HepG2 (cell line): ENCODE data around the gene IFT52. TPM values are rescaled to one million over a fixed set of nuclear protein-coding genes. Genes with fewer than 3 reads are reported as not detected.

ENCODE experiments used
- BCL6 ChIP-seq: IDR thresholded peaks from 2 replicates; pipeline ENCODE4 v1.6.1; 2016; ENCODE audit warnings: missing genetic modification reagents, missing compliant biosample characterization
- KLF16 ChIP-seq, 2 experiments: sonication (generic) in 1 of 2; formaldehyde crosslinking in 1 of 2; IDR thresholded peaks; 2 replicates each; pipeline versions ENCODE4 v1.6.1 to v1.8.0; 2016 to 2023; ENCODE audit warnings: missing genetic modification reagents in 2 of 2, missing compliant biosample characterization in 1 of 2
- MAZ ChIP-seq, 2 experiments: sonication (generic) in 1 of 2; formaldehyde crosslinking in 1 of 2; IDR thresholded peaks; 2 replicates each; pipeline versions ENCODE4 v1.5.0 to v1.6.1; 2012 to 2020; ENCODE audit warnings: low read depth in 2 of 2, mild to moderate bottlenecking in 2 of 2, borderline replicate concordance in 1 of 2, improper control_type of control experiment in 1 of 2, low read length in 1 of 2, missing genetic modification reagents in 1 of 2, moderate library complexity in 1 of 2
- ZNF260 ChIP-seq: sonication (generic); formaldehyde crosslinking; IDR thresholded peaks from 2 replicates; pipeline ENCODE4 v1.4.0; 2020; ENCODE audit warnings: missing genetic modification reagents, low read depth, mild to moderate bottlenecking, borderline replicate concordance
- ZNF746 ChIP-seq: sonication (generic); formaldehyde crosslinking; IDR thresholded peaks from 2 replicates; pipeline ENCODE4 v1.8.0; 2022; ENCODE audit warnings: mild to moderate bottlenecking, missing genetic modification reagents
- ZZZ3 ChIP-seq: sonication (generic); formaldehyde crosslinking; IDR thresholded peaks from 2 replicates; pipeline ENCODE4 v1.4.0; 2020; ENCODE audit warnings: missing genetic modification reagents, mild to moderate bottlenecking, borderline replicate concordance
- polyA plus RNA-seq, 8 experiments: library from polyadenylated mRNA; depleted of rRNA in 3 of 8; stranded (reverse) in 7 of 8; unstranded in 1 of 8; fragments of >200 nt; fragmentation: Illumina TruSeq in 4 of 8; extraction: Trizol in 4 of 8; gene quantifications; 2 replicates each; pipeline versions ENCODE4 v1.2.1 to v1.2.3, GENCODE V29; 2011 to 2016; ENCODE audit warnings: low read depth in 4 of 8, missing spikeins in 1 of 8, mixed read lengths in 1 of 8; ENCODE audit not compliant: insufficient read depth in 1 of 8
- total RNA-seq, 5 experiments: library from RNA; depleted of rRNA; stranded (reverse); fragments of >200 nt; fragmentation: Illumina TruSeq; extraction: Trizol; gene quantifications; 2 replicates each; pipeline ENCODE4 v1.2.3, GENCODE V29; 2016; ENCODE audit warnings: low read depth in 1 of 5
- TF ChIP-seq, protein P1 (sequence below): sonication (generic); formaldehyde crosslinking; IDR thresholded peaks from 2 replicates; pipeline ENCODE4 v1.4.0; 2020; ENCODE audit warnings: missing genetic modification reagents
- TF ChIP-seq, protein P2 (sequence below): sonication (generic); formaldehyde crosslinking; IDR thresholded peaks from 2 replicates; pipeline ENCODE4 v1.5.0; 2020; ENCODE audit warnings: missing genetic modification reagents
- TF ChIP-seq, protein P3 (sequence below): sonication (generic); formaldehyde crosslinking; IDR thresholded peaks from 2 replicates; pipeline ENCODE4 v1.5.0; 2020; ENCODE audit warnings: missing genetic modification reagents, mild to moderate bottlenecking, borderline replicate concordance
- TF ChIP-seq, protein P4 (sequence below): sonication (generic); formaldehyde crosslinking; IDR thresholded peaks from 2 replicates; pipeline ENCODE4 v1.4.0; 2020; ENCODE audit warnings: missing genetic modification reagents, mild to moderate bottlenecking, borderline replicate concordance
- TF ChIP-seq, protein P5 (sequence below): sonication (generic); formaldehyde crosslinking; IDR thresholded peaks from 2 replicates; pipeline ENCODE4 v1.9.0; 2021; ENCODE audit warnings: mild to moderate bottlenecking, missing genetic modification reagents

Gene IFT52
- total and polyA plus RNA-seq, 2 of the 13 experiments (the other 11 are each of a cell fraction or from before 2014, with no cell fraction given), result 48.0 to 64.0 TPM

DNA sequence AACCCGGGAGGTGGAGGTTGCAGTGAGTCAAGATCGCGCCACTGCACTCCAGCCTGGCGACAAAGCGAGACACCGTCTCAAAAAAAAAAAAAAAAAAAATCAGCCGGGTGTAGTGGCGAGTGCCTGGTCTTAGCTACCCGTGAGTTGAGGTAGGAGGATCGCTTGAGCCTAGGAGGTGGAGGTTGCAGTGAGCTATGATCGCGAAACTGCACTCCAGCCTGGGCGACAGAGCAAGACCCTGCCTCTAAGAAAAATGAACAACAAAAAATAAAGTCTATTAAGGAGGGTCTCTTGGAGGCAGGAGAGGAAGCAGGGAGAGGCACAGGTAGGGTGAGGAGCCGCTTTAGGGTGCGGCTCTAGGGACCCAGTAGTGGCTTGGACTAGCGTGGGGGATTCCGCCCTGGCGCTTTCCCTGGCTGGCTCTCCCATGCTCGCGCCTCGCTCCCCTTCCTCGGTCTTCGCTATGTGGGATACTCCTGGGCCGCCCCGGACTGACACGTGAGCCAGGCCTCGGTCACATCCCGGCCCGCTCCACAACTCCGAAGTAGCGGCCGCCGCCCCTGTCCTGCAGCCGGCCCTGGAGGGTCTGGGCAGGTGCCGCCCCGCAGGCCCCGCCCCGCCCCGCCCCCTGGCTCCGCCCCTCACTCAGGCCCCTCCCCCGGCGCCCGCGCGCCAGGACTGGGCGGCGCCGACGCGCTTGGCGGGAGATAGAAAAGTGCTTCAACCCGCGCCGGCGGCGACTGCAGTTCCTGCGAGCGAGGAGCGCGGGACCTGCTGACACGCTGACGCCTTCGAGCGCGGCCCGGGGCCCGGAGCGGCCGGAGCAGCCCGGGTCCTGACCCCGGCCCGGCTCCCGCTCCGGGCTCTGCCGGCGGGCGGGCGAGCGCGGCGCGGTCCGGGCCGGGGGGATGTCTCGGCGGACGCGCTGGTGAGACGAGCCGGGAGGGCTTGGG, 75.9 kb downstream of the IFT52 start, which contains the start of gene MYBL2 (continued):
- TF ChIP-seq, protein P1, sequence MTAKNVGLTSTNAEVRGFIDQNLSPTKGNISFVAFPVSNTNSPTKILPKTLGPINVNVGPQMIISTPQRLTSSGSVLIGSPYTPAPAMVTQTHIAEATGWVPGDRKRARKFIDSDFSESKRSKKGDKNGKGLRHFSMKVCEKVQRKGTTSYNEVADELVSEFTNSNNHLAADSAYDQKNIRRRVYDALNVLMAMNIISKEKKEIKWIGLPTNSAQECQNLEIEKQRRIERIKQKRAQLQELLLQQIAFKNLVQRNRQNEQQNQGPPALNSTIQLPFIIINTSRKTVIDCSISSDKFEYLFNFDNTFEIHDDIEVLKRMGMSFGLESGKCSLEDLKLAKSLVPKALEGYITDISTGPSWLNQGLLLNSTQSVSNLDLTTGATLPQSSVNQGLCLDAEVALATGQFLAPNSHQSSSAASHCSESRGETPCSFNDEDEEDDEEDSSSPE (CRISPR knock-in tag), result peak; percentile 99
- TF ChIP-seq ZZZ3 (CRISPR knock-in tag), result peak; percentile 38; the same call in 1 of the 2 replicates
- TF ChIP-seq ZNF746, result peak; percentile 44; the same call in 1 of the 2 replicates
- TF ChIP-seq KLF16 (CRISPR knock-in tag; IDR thresholded peaks at IDR 0.05), result peak in 1 of 2 experiments; percentile 69; a peak in 2 of 4 replicates
- TF ChIP-seq, protein P2, sequence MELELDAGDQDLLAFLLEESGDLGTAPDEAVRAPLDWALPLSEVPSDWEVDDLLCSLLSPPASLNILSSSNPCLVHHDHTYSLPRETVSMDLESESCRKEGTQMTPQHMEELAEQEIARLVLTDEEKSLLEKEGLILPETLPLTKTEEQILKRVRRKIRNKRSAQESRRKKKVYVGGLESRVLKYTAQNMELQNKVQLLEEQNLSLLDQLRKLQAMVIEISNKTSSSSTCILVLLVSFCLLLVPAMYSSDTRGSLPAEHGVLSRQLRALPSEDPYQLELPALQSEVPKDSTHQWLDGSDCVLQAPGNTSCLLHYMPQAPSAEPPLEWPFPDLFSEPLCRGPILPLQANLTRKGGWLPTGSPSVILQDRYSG (CRISPR knock-in tag), result 0 out of 2 replicates have a peak, but pooled peaks have one; percentile 56
- TF ChIP-seq MAZ (IDR thresholded peaks at IDR 0.05; ENCODE audit: borderline replicate concordance, low read depth, low read length), result peak; percentile 40; the same call in 1 of the 2 replicates
- TF ChIP-seq MAZ (CRISPR knock-in tag; IDR thresholded peaks at IDR 0.05; ENCODE audit: low read depth), result no peak
- TF ChIP-seq, protein P3, sequence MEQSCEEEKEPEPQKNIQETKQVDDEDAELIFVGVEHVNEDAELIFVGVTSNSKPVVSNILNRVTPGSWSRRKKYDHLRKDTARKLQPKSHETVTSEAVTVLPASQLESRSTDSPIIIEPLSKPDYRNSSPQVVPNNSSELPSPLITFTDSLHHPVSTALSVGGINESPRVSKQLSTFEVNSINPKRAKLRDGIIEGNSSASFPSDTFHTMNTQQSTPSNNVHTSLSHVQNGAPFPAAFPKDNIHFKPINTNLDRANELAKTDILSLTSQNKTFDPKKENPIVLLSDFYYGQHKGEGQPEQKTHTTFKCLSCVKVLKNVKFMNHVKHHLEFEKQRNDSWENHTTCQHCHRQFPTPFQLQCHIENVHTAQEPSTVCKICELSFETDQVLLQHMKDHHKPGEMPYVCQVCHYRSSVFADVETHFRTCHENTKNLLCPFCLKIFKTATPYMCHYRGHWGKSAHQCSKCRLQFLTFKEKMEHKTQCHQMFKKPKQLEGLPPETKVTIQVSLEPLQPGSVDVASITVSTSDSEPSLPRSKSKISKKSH (CRISPR knock-in tag), result peak; percentile 91; the same call in 1 of the 2 replicates
- TF ChIP-seq ZNF260 (CRISPR knock-in tag), result 0 out of 2 replicates have a peak, but pooled peaks have one; percentile 65
- TF ChIP-seq, protein P4, sequence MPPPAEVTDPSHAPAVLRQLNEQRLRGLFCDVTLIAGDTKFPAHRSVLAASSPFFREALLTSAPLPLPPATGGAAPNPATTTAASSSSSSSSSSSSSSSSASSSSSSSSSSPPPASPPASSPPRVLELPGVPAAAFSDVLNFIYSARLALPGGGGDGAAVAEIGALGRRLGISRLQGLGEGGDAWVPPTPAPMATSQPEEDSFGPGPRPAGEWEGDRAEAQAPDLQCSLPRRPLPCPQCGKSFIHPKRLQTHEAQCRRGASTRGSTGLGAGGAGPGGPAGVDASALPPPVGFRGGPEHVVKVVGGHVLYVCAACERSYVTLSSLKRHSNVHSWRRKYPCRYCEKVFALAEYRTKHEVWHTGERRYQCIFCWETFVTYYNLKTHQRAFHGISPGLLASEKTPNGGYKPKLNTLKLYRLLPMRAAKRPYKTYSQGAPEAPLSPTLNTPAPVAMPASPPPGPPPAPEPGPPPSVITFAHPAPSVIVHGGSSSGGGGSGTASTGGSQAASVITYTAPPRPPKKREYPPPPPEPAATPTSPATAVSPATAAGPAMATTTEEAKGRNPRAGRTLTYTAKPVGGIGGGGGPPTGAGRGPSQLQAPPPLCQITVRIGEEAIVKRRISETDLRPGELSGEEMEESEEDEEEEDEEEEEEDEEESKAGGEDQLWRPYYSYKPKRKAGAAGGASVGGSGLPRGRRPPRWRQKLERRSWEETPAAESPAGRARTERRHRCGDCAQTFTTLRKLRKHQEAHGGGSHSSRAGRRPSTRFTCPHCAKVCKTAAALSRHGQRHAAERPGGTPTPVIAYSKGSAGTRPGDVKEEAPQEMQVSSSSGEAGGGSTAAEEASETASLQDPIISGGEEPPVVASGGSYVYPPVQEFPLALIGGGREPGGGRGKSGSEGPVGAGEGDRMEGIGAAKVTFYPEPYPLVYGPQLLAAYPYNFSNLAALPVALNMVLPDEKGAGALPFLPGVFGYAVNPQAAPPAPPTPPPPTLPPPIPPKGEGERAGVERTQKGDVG (CRISPR knock-in tag), result peak; percentile 53; the same call in 1 of the 2 replicates
- TF ChIP-seq BCL6, result no peak; the same call in 1 of the 2 replicates
- TF ChIP-seq, protein P5, sequence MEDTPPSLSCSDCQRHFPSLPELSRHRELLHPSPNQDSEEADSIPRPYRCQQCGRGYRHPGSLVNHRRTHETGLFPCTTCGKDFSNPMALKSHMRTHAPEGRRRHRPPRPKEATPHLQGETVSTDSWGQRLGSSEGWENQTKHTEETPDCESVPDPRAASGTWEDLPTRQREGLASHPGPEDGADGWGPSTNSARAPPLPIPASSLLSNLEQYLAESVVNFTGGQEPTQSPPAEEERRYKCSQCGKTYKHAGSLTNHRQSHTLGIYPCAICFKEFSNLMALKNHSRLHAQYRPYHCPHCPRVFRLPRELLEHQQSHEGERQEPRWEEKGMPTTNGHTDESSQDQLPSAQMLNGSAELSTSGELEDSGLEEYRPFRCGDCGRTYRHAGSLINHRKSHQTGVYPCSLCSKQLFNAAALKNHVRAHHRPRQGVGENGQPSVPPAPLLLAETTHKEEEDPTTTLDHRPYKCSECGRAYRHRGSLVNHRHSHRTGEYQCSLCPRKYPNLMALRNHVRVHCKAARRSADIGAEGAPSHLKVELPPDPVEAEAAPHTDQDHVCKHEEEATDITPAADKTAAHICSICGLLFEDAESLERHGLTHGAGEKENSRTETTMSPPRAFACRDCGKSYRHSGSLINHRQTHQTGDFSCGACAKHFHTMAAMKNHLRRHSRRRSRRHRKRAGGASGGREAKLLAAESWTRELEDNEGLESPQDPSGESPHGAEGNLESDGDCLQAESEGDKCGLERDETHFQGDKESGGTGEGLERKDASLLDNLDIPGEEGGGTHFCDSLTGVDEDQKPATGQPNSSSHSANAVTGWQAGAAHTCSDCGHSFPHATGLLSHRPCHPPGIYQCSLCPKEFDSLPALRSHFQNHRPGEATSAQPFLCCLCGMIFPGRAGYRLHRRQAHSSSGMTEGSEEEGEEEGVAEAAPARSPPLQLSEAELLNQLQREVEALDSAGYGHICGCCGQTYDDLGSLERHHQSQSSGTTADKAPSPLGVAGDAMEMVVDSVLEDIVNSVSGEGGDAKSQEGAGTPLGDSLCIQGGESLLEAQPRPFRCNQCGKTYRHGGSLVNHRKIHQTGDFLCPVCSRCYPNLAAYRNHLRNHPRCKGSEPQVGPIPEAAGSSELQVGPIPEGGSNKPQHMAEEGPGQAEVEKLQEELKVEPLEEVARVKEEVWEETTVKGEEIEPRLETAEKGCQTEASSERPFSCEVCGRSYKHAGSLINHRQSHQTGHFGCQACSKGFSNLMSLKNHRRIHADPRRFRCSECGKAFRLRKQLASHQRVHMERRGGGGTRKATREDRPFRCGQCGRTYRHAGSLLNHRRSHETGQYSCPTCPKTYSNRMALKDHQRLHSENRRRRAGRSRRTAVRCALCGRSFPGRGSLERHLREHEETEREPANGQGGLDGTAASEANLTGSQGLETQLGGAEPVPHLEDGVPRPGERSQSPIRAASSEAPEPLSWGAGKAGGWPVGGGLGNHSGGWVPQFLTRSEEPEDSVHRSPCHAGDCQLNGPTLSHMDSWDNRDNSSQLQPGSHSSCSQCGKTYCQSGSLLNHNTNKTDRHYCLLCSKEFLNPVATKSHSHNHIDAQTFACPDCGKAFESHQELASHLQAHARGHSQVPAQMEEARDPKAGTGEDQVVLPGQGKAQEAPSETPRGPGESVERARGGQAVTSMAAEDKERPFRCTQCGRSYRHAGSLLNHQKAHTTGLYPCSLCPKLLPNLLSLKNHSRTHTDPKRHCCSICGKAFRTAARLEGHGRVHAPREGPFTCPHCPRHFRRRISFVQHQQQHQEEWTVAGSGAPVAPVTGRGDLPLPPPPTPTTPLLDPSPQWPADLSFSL (CRISPR knock-in tag), result no peak
